GM21723 (cell line): Measurements from ENCODE around the gene KCNK2.

Experiments
- ATAC-seq: cut with Tn5 transposase; IDR thresholded peaks from one replicate; pipeline ENCODE4 v1.9.1; 2021; ENCODE audit warnings: mild to moderate bottlenecking, moderate library complexity; ENCODE audit not compliant: unreplicated experiment

KCNK2 gene

GRCh38 chr1:215094381-215094780 is 11.8 kb downstream of the KCNK2 start:
- no peak for ATAC-seq

GRCh38 chr1:215095524-215095923 is 13.0 kb downstream of the KCNK2 start:
- no peak for ATAC-seq

GRCh38 chr1:215101511-215101910 is 19.0 kb downstream of the KCNK2 start:
- ATAC-seq = no peak

- ATAC-seq = no peak
Measured at GRCh38 chr1:215104283-215104682, 21.7 kb downstream of the KCNK2 start.

GRCh38 chr1:215106067-215106466 is 23.5 kb downstream of the KCNK2 start:
- ATAC-seq = no peak

GRCh38 chr1:215109171-215109570 is 26.6 kb downstream of the KCNK2 start:
- no peak for ATAC-seq

- no peak for ATAC-seq
Measured at GRCh38 chr1:215111916-215112315, 29.4 kb downstream of the KCNK2 start.

GRCh38 chr1:215113776-215114153 is 31.2 kb downstream of the KCNK2 start:
- no peak for ATAC-seq

- no peak for ATAC-seq
Measured at GRCh38 chr1:215114154-215114933, 31.8 kb downstream of the KCNK2 start.

GRCh38 chr1:215115760-215116159 is 33.2 kb downstream of the KCNK2 start:
- no peak for ATAC-seq

- ATAC-seq = no peak
Measured at GRCh38 chr1:215118081-215118480, 35.5 kb downstream of the KCNK2 start.

GRCh38 chr1:215119056-215119455 is 36.5 kb downstream of the KCNK2 start:
- no peak for ATAC-seq

GRCh38 chr1:215119719-215120365 is 37.3 kb downstream of the KCNK2 start:
- no peak for ATAC-seq

GRCh38 chr1:215128504-215128903 is 46.0 kb downstream of the KCNK2 start:
- no peak for ATAC-seq

GRCh38 chr1:215131291-215131690 is 48.8 kb downstream of the KCNK2 start:
- ATAC-seq = no peak

- no peak for ATAC-seq
Measured at GRCh38 chr1:215132156-215132555, 49.6 kb downstream of the KCNK2 start.

- ATAC-seq = no peak
Measured at GRCh38 chr1:215133532-215133931, 51.0 kb downstream of the KCNK2 start.

GRCh38 chr1:215137985-215138384 is 55.4 kb downstream of the KCNK2 start:
- ATAC-seq = no peak

- ATAC-seq = no peak
Measured at GRCh38 chr1:215140135-215140534, 57.6 kb downstream of the KCNK2 start.

GRCh38 chr1:215141460-215141859 is 58.9 kb downstream of the KCNK2 start:
- no peak for ATAC-seq

- ATAC-seq = no peak
Measured at GRCh38 chr1:215143497-215143896, 61.0 kb downstream of the KCNK2 start.

GRCh38 chr1:215146240-215146975 is 63.9 kb downstream of the KCNK2 start:
- ATAC-seq = no peak
